GM12878 (cell line): ENCODE data around the gene EEF1AKMT2. TPM values are rescaled to one million over a fixed set of nuclear protein-coding genes. Genes with fewer than 3 reads are reported as not detected.

ENCODE experiments used
- ATAC-seq: fragments of 200-7000 bp; cut with Tn5 transposase; 3 replicates; pipeline ENCODE4 v1.9.1; 2020; ENCODE audit warnings: mild to moderate bottlenecking, moderate library complexity
- BruUV-seq: library from RNA; stranded (reverse); fragments of 400-500 nt; replicated peaks from 2 replicates; lab custom pipeline; 2021; lab: Mats Ljungman, UMichigan
- CTCF ChIA-PET: fragments of 300-600 bp; sonication (Branson Sonifier 250); formaldehyde crosslinking; extraction: SDS; loops from one replicate; lab custom pipeline; 2021; ENCODE audit warnings: inconsistent platforms; lab: Yijun Ruan, JAX
- POLR2A ChIA-PET: fragments of 350-600 bp; formaldehyde crosslinking; extraction: SDS; loops from one replicate; lab custom pipeline; 2021; ENCODE audit warnings: inconsistent platforms; lab: Charles Lee
- RAD21 ChIA-PET: fragments of 300-600 bp; sonication (Branson Sonifier 250); formaldehyde crosslinking; loops from one replicate; lab custom pipeline; 2023; ENCODE audit warnings: antibody characterized with exemption; ENCODE audit not compliant: unreplicated experiment; lab: Charles Lee
- SMC1A ChIA-PET: fragments of 300-600 bp; sonication (Branson Sonifier 250); formaldehyde crosslinking; loops from one replicate; lab custom pipeline; 2023; ENCODE audit not compliant: unreplicated experiment, uncharacterized antibody; lab: Charles Lee
- DNase-seq: peaks from one replicate; pipeline ENCODE4 v3.0.0-alpha.2; 2011; ENCODE audit warnings: low read depth, low spot score
- FAIRE-seq: peaks from 3 replicates; lab custom pipeline; 2011; peaks lifted over from hg19 to GRCh38; lab: Jason Lieb, UNC
- H2AFZ ChIP-seq: 2 replicates; pipeline ENCODE4 v1.6.0; 2011; ENCODE audit warnings: low read depth, low read length, control low read depth; ENCODE audit not compliant: control insufficient read depth
- H3K27ac ChIP-seq: 2 replicates; pipeline ENCODE4 v1.5.1; 2011; ENCODE audit warnings: control low read depth; ENCODE audit not compliant: control insufficient read depth, insufficient read depth
- H3K27me3 ChIP-seq, 2 experiments: replicated peaks in 1 of 2; 2 replicates each; pipeline versions ENCODE4 v1.6.0 to v1.6.1; 2011; ENCODE audit warnings: low read length in 1 of 2; ENCODE audit not compliant: control insufficient read depth in 2 of 2, insufficient read depth in 2 of 2
- H3K36me3 ChIP-seq, 2 experiments: 2 replicates each; pipeline ENCODE4 v1.5.1; 2011; ENCODE audit warnings: low read length in 1 of 2; ENCODE audit not compliant: control insufficient read depth in 2 of 2, insufficient read depth in 2 of 2
- H3K4me1 ChIP-seq: 2 replicates; pipeline ENCODE4 v1.6.1; 2011; ENCODE audit warnings: mild to moderate bottlenecking, low read length, moderate library complexity, mixed read lengths; ENCODE audit not compliant: control insufficient read depth, insufficient read depth
- H3K4me2 ChIP-seq: 2 replicates; pipeline ENCODE4 v1.6.0; 2011; ENCODE audit warnings: control low read depth; ENCODE audit not compliant: control insufficient read depth, insufficient read depth
- H3K4me3 ChIP-seq: fragments of 200-600 bp; sonication (generic); 2 replicates; pipeline ENCODE4 v1.5.1; 2016
- H3K79me2 ChIP-seq: 2 replicates; pipeline ENCODE4 v1.6.0; 2011; ENCODE audit warnings: low read length; ENCODE audit not compliant: control insufficient read depth, insufficient read depth
- H3K9ac ChIP-seq: 2 replicates; pipeline ENCODE4 v1.8.0; 2011; ENCODE audit warnings: low read length, control low read depth, mixed read lengths; ENCODE audit not compliant: control insufficient read depth, insufficient read depth
- H3K9me3 ChIP-seq: replicated peaks from 3 replicates; pipeline ENCODE4 v1.5.1; 2011; ENCODE audit warnings: mild to moderate bottlenecking, low read length; ENCODE audit not compliant: control insufficient read depth, insufficient read depth
- H4K20me1 ChIP-seq: 2 replicates; pipeline ENCODE4 v1.6.0; 2011; ENCODE audit not compliant: control insufficient read depth, insufficient read depth
- CTCF ChIP-seq, 3 experiments: IDR thresholded peaks in 2 of 3; conservative IDR thresholded peaks in 1 of 3; 2 replicates each; pipeline ENCODE4 v1.5.1; 2011; ENCODE audit warnings: low read depth in 3 of 3, low read length in 3 of 3, mild to moderate bottlenecking in 3 of 3, control low read depth in 2 of 3, moderate library complexity in 2 of 3, inconsistent platforms in 1 of 3, mixed read lengths in 1 of 3; ENCODE audit not compliant: control insufficient read depth in 2 of 3, insufficient read depth in 1 of 3; ENCODE audit errors: extremely low read depth in 1 of 3
- MLLT1 ChIP-seq: fragments of 450-650 bp; IDR thresholded peaks from 2 replicates; pipeline ENCODE4 v1.6.1; 2016; ENCODE audit warnings: mild to moderate bottlenecking
- POLR2AphosphoS5 ChIP-seq: IDR thresholded peaks from 2 replicates; pipeline ENCODE4 v1.6.1; 2011; ENCODE audit warnings: mild to moderate bottlenecking, low read length, inconsistent platforms
- WGBS: methylation state at CpG from one replicate; pipeline ENCODE4 v1.1.6; 2016; ENCODE audit warnings: low lambda C conversion rate; ENCODE audit not compliant: insufficient replicate concordance, insufficient coverage; ENCODE audit errors: missing lambda C conversion rate; 5-methylcytosine and 5-hydroxymethylcytosine counted together
- in situ Hi-C: fragments of 300-500 bp; cut with MboI; formaldehyde crosslinking; loops from 9 replicates; pipeline ENCODE4 v1.14.3; 2018; ENCODE audit warnings: mixed read lengths
- intact Hi-C: fragments of 100-400 bp; cut with micrococcal nuclease; formaldehyde crosslinking; loops from one replicate; pipeline ENCODE4 v1.14.2; 2022; ENCODE audit not compliant: unreplicated experiment
- polyA plus RNA-seq, 11 experiments: library from polyadenylated mRNA; depleted of rRNA in 4 of 11; unstranded in 6 of 11; stranded (reverse) in 5 of 11; fragments of >200 nt; fragmentation: Nextera tagmentation in 4 of 11; fragmentation: Illumina TruSeq in 1 of 11; extraction: Ambion mirVana in 4 of 11; extraction: Trizol in 1 of 11; gene quantifications; 1 replicate in 1 of 11; 2 replicates in 10 of 11; pipeline versions ENCODE4 v1.2.1 to v1.2.3, GENCODE V29; 2011 to 2016; ENCODE audit warnings: inconsistent platforms in 2 of 11, missing spikeins in 2 of 11, low read depth in 1 of 11
- total RNA-seq, 4 experiments: library from RNA; depleted of rRNA in 3 of 4; stranded (reverse); fragments of >200 nt in 3 of 4; fragmentation: Illumina TruSeq in 1 of 4; extraction: Trizol in 1 of 4; gene quantifications; 2 replicates each; pipeline versions ENCODE4 v1.2.1 to v1.2.3, GENCODE V29; 2013 to 2021
- TF ChIP-seq, protein P1 (sequence below): fragments of 450-650 bp; IDR thresholded peaks from 2 replicates; pipeline ENCODE4 v1.6.1; 2016; ENCODE audit warnings: mild to moderate bottlenecking, moderate library complexity, borderline replicate concordance

Gene EEF1AKMT2
- total and polyA plus RNA-seq, 10 of the 15 experiments (the other 5 are each of a cell fraction or from before 2014, with no cell fraction given), result 9.1 to 29.3 (median 23.6) TPM

- TF ChIP-seq, protein P1, sequence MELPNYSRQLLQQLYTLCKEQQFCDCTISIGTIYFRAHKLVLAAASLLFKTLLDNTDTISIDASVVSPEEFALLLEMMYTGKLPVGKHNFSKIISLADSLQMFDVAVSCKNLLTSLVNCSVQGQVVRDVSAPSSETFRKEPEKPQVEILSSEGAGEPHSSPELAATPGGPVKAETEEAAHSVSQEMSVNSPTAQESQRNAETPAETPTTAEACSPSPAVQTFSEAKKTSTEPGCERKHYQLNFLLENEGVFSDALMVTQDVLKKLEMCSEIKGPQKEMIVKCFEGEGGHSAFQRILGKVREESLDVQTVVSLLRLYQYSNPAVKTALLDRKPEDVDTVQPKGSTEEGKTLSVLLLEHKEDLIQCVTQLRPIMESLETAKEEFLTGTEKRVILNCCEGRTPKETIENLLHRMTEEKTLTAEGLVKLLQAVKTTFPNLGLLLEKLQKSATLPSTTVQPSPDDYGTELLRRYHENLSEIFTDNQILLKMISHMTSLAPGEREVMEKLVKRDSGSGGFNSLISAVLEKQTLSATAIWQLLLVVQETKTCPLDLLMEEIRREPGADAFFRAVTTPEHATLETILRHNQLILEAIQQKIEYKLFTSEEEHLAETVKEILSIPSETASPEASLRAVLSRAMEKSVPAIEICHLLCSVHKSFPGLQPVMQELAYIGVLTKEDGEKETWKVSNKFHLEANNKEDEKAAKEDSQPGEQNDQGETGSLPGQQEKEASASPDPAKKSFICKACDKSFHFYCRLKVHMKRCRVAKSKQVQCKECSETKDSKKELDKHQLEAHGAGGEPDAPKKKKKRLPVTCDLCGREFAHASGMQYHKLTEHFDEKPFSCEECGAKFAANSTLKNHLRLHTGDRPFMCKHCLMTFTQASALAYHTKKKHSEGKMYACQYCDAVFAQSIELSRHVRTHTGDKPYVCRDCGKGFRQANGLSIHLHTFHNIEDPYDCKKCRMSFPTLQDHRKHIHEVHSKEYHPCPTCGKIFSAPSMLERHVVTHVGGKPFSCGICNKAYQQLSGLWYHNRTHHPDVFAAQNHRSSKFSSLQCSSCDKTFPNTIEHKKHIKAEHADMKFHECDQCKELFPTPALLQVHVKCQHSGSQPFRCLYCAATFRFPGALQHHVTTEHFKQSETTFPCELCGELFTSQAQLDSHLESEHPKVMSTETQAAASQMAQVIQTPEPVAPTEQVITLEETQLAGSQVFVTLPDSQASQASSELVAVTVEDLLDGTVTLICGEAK, result no peak
Measured at GRCh38 chr10:124743191-124744101, 48.2 kb downstream of the EEF1AKMT2 start (continued).

- H3K9ac ChIP-seq, result peak overlapping the region; percentile 68
- H3K4me1 ChIP-seq, result peaks cover 36% of the 10 kb centered on the region
- under 1% methylated on average over 40 of the region's 42 CpGs for WGBS
- intact Hi-C loops, result loop anchor here (5.0 to 10.0 kb wide), 5 partner anchors 85 to 748 kb away; no protein-coding TSS in a partner anchor
- DNase-seq (no peak), ATAC-seq (peak; percentile 11), FAIRE-seq (no peak)
- no TSS peak for BruUV-seq
- H3K36me3 ChIP-seq, result no peaks in the 10 kb centered on the region; a peak in 1 of 4 replicates
- ChIA-PET CTCF (interaction anchor here (0.7 to 4.9 kb wide), 32 partner anchors 13 to 1589 kb away, joined by 3 to 319 read pairs (median 12); partner anchors contain the start of genes ABRAXAS2 and BUB3), POLR2A (interaction anchor here (0.6 to 4.9 kb wide), 8 partner anchors 9 to 1424 kb away, joined by 3 to 134 read pairs (median 3); no protein-coding TSS in a partner anchor), SMC1A (interaction anchor here (0.6 to 8.0 kb wide), 17 partner anchors 12 to 205 kb away, joined by 3 to 351 read pairs (median 9); no protein-coding TSS in a partner anchor), RAD21 (interaction anchor here (0.7 to 8.2 kb wide), 21 partner anchors 9 to 213 kb away, joined by 3 to 360 read pairs (median 14); no protein-coding TSS in a partner anchor)
- peak overlapping the region; percentile 59 for H2AFZ ChIP-seq
- no peaks in the 10 kb centered on the region for H3K9me3 ChIP-seq
- H3K4me2 ChIP-seq, result peak overlapping the region; percentile 48
- peak overlapping the region; percentile 47; the same call in 1 of the 2 replicates for H3K27ac ChIP-seq
- in situ Hi-C loops, result loop anchor here (5.0 kb wide), 1 partner anchor 205 kb away; no protein-coding TSS in a partner anchor
- TF ChIP-seq POLR2AphosphoS5 (no peak), MLLT1 (peak; percentile 16; the same call in 1 of the 2 replicates), CTCF (IDR thresholded peaks at IDR 0.05 in 2 of 3, conservative IDR thresholded peaks at IDR 0.05 in 1 of 3; ENCODE audit: control insufficient read depth in 2 of 3, extremely low read depth in 1 of 3, insufficient read depth in 1 of 3, low read depth in 3 of 3, low read length in 3 of 3) (peak in 2 of 3 experiments; percentile 15 to 21; a peak in 2 of 6 replicates)
- H3K79me2 ChIP-seq, result peaks cover 40% of the 10 kb centered on the region
- H3K27me3 ChIP-seq, result no peaks in the 10 kb centered on the region
- H3K4me3 ChIP-seq, result peak overlapping the region; percentile 84
- H4K20me1 ChIP-seq, result no peaks in the 10 kb centered on the region; the same call in 1 of the 2 replicates
Measured at GRCh38 chr10:124742413-124743190, 49.1 kb downstream of the EEF1AKMT2 start.
